Astrocyte (in vitro differentiated cells and primary cell): ENCODE data around the gene ATP6AP2. TPM values are rescaled to one million over a fixed set of nuclear protein-coding genes. Genes with fewer than 3 reads are reported as not detected.

Source experiments
- DNase-seq: peaks from one replicate; pipeline ENCODE4 v3.0.0-alpha.2; 2010; ENCODE audit warnings: low read depth
- FAIRE-seq: peaks from 2 replicates; lab custom pipeline; 2011; peaks lifted over from hg19 to GRCh38; lab: Jason Lieb, UNC
- H2AFZ ChIP-seq: 2 replicates; pipeline ENCODE4 v1.6.0; 2012; ENCODE audit warnings: low read depth, low read length, inconsistent platforms
- H3K27ac ChIP-seq: 2 replicates; pipeline ENCODE4 v1.5.1; 2011; ENCODE audit warnings: low read depth, low read length, inconsistent platforms
- H3K27me3 ChIP-seq: 2 replicates; pipeline ENCODE4 v1.6.0; 2011; ENCODE audit warnings: low read length, inconsistent platforms; ENCODE audit not compliant: insufficient read depth
- H3K36me3 ChIP-seq: 2 replicates; pipeline ENCODE4 v1.5.1; 2011; ENCODE audit warnings: low read length, inconsistent platforms; ENCODE audit not compliant: insufficient read depth
- H3K4me1 ChIP-seq: 2 replicates; pipeline ENCODE4 v1.5.1; 2011; ENCODE audit warnings: low read length, inconsistent platforms; ENCODE audit not compliant: insufficient read depth
- H3K4me2 ChIP-seq: 2 replicates; pipeline ENCODE4 v1.6.0; 2012; ENCODE audit warnings: low read length, inconsistent platforms
- H3K4me3 ChIP-seq: 2 replicates; pipeline ENCODE4 v1.5.1; 2011; ENCODE audit warnings: low read depth, mild to moderate bottlenecking, low read length, inconsistent platforms; ENCODE audit not compliant: insufficient read depth
- H3K79me2 ChIP-seq: 2 replicates; pipeline ENCODE4 v1.6.0; 2012; ENCODE audit warnings: mild to moderate bottlenecking, low read length, inconsistent platforms; ENCODE audit not compliant: insufficient read depth
- H3K9ac ChIP-seq: 2 replicates; pipeline ENCODE4 v1.6.0; 2012; ENCODE audit warnings: mild to moderate bottlenecking, low read length, inconsistent platforms
- H3K9me3 ChIP-seq: 2 replicates; pipeline ENCODE4 v1.5.1; 2012; ENCODE audit warnings: low read depth, mild to moderate bottlenecking, low read length, inconsistent platforms; ENCODE audit not compliant: insufficient read depth
- H4K20me1 ChIP-seq: 2 replicates; pipeline ENCODE4 v1.6.0; 2012; ENCODE audit warnings: low read length, inconsistent platforms; ENCODE audit not compliant: insufficient read depth
- H3K27ac Mint-ChIP-seq: one replicate; pipeline ENCODE4 v1.8.0; 2021; ENCODE audit warnings: mild to moderate bottlenecking, mixed read lengths; ENCODE audit not compliant: unreplicated experiment
- H3K27me3 Mint-ChIP-seq: one replicate; pipeline ENCODE4 v1.8.0; 2021; ENCODE audit warnings: low read depth, mixed read lengths; ENCODE audit not compliant: unreplicated experiment
- H3K36me3 Mint-ChIP-seq: one replicate; pipeline ENCODE4 v1.8.0; 2021; ENCODE audit warnings: low read depth, mixed read lengths; ENCODE audit not compliant: unreplicated experiment
- H3K4me1 Mint-ChIP-seq: one replicate; pipeline ENCODE4 v1.8.0; 2021; ENCODE audit warnings: low read depth, mixed read lengths; ENCODE audit not compliant: unreplicated experiment
- H3K4me3 Mint-ChIP-seq: one replicate; pipeline ENCODE4 v1.8.0; 2021; ENCODE audit warnings: mild to moderate bottlenecking, moderate library complexity, mixed read lengths; ENCODE audit not compliant: unreplicated experiment
- H3K9me3 Mint-ChIP-seq: one replicate; pipeline ENCODE4 v1.8.0; 2021; ENCODE audit warnings: mild to moderate bottlenecking, mixed read lengths; ENCODE audit not compliant: unreplicated experiment
- EZH2 ChIP-seq: IDR thresholded peaks from 2 replicates; pipeline ENCODE4 v1.6.1; 2012; ENCODE audit warnings: mild to moderate bottlenecking, low read length, inconsistent platforms; ENCODE audit not compliant: insufficient read depth
- total RNA-seq: library from RNA; stranded (reverse); gene quantifications from 2 replicates; pipeline ENCODE4 v1.2.1, GENCODE V29; 2021
- TF ChIP-seq, protein P1 (sequence below): IDR thresholded peaks from 2 replicates; pipeline ENCODE4 v1.5.1; 2011; ENCODE audit warnings: low read depth, mild to moderate bottlenecking, inconsistent platforms, low read length, moderate library complexity; ENCODE audit not compliant: insufficient read depth

Gene ATP6AP2
- total RNA-seq, 1 donor from 2014 or later, result 153 TPM

DNA sequence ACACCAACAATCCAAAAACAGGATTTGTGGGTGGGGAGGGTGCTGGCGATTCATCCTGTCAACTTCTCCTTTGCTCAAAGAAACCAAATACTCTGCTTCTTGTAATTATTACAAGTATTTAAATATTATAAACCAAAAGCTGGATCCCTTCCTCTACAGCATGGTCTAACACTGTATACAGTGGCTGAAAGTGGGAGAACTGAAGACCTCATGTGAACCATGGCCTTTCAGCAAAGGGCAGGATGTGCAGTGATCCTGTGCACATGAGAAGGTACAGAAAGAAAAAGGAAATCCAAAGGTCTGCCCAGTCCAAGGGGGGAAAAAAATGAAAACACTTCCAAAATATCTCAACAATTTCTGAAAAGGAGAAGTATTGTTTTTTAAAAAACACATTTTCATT lies 71.9 kb downstream of the ATP6AP2 start:
- Mint-ChIP-seq H3K27me3 (no peaks in the 10 kb centered on the region), H3K36me3 (peaks cover 2% of the 10 kb centered on the region), H3K4me3 (no peak overlapping the region), H3K9me3 (no peaks in the 10 kb centered on the region), H3K27ac (no peak overlapping the region), H3K4me1 (no peaks in the 10 kb centered on the region)
- Histone ChIP-seq H3K27ac (no peak overlapping the region), H3K27me3 (no peaks in the 10 kb centered on the region), H3K79me2 (no peaks in the 10 kb centered on the region), H3K36me3 (peaks cover 15% of the 10 kb centered on the region), H3K9me3 (no peaks in the 10 kb centered on the region), H2AFZ (no peak overlapping the region), H3K4me2 (no peak overlapping the region), H3K4me3 (no peak overlapping the region), H3K9ac (no peak overlapping the region), H3K4me1 (no peaks in the 10 kb centered on the region), H4K20me1 (no peaks in the 10 kb centered on the region)
- FAIRE-seq (no peak), DNase-seq (no peak)
- TF ChIP-seq EZH2, result no peak

DNA sequence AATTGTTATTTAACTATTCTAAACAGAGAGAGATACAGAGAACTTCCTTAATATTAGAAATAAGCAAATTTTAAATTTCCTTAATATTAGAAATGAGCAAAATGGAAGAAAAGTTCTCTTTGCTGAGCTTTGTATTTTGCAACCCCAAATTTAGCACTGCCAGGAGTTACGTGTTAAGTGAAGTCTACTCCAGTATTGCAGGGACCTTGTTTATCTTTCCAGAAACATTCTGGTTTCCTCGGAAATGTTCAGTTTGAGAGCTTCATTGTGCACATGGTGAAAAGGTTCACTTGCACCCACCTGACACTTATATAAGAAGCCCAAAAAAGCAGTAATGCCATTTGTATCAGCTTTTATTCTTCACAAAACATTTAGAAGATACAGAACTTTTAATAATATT lies 72.8 kb downstream of the ATP6AP2 start:
- no peak for DNase-seq
- no peak overlapping the region for H3K4me3 Mint-ChIP-seq
- Histone ChIP-seq H3K9ac (no peak overlapping the region), H2AFZ (no peak overlapping the region), H4K20me1 (no peaks in the 10 kb centered on the region), H3K4me2 (no peak overlapping the region), H3K4me3 (no peak overlapping the region), H3K27me3 (no peaks in the 10 kb centered on the region), H3K9me3 (no peaks in the 10 kb centered on the region), H3K36me3 (peaks cover 15% of the 10 kb centered on the region), H3K27ac (no peak overlapping the region), H3K4me1 (no peaks in the 10 kb centered on the region), H3K79me2 (no peaks in the 10 kb centered on the region)
- no peak for FAIRE-seq
- peaks cover 2% of the 10 kb centered on the region for H3K36me3 Mint-ChIP-seq
- no peaks in the 10 kb centered on the region for H3K9me3 Mint-ChIP-seq
- H3K27ac Mint-ChIP-seq, result no peak overlapping the region
- no peaks in the 10 kb centered on the region for H3K27me3 Mint-ChIP-seq
- no peaks in the 10 kb centered on the region for H3K4me1 Mint-ChIP-seq
- TF ChIP-seq EZH2, result no peak
- TF ChIP-seq, protein P1, sequence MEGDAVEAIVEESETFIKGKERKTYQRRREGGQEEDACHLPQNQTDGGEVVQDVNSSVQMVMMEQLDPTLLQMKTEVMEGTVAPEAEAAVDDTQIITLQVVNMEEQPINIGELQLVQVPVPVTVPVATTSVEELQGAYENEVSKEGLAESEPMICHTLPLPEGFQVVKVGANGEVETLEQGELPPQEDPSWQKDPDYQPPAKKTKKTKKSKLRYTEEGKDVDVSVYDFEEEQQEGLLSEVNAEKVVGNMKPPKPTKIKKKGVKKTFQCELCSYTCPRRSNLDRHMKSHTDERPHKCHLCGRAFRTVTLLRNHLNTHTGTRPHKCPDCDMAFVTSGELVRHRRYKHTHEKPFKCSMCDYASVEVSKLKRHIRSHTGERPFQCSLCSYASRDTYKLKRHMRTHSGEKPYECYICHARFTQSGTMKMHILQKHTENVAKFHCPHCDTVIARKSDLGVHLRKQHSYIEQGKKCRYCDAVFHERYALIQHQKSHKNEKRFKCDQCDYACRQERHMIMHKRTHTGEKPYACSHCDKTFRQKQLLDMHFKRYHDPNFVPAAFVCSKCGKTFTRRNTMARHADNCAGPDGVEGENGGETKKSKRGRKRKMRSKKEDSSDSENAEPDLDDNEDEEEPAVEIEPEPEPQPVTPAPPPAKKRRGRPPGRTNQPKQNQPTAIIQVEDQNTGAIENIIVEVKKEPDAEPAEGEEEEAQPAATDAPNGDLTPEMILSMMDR, result no peak

Other genes with a start within 250 kb of the ATP6AP2 start
- not detected in 2 replicates for gene MPC1L, start 42.5 kb downstream of the ATP6AP2 start, total RNA-seq
- gene CXorf38, start 66.6 kb downstream of the ATP6AP2 start, total RNA-seq, result 12.8 and 12.9 TPM in 2 replicates
- gene MED14, start 154.6 kb downstream of the ATP6AP2 start, total RNA-seq, result 79.5 and 79.9 TPM in 2 replicates